ENCODE data around the gene OPRM1.
"Not testable (repeated sequence)": the region's sequence is repeated elsewhere in the genome, so short reads cannot be mapped to it uniquely, and the experiment has no call there.

Gene OPRM1

GRCh38 chr6:154140743-154141142 is 101.7 kb downstream of the OPRM1 start:
- DNase-seq (ENCODE audit: low read depth): no peak

GRCh38 chr6:154143753-154144152 is 104.7 kb downstream of the OPRM1 start:
- no peak for DNase-seq (ENCODE audit: low read depth)

GRCh38 chr6:154154389-154154967 is 115.4 kb downstream of the OPRM1 start:
- DNase-seq (ENCODE audit: low read depth): peak; percentile 16

- DNase-seq (ENCODE audit: low read depth): peak; percentile 8
These were observed 117.3 kb downstream of the OPRM1 start for GRCh38 chr6:154156135-154156896.

GRCh38 chr6:154157082-154157481 is 118.0 kb downstream of the OPRM1 start:
- no peak for DNase-seq (ENCODE audit: low read depth)

GRCh38 chr6:154157706-154158105 is 118.7 kb downstream of the OPRM1 start:
- DNase-seq (ENCODE audit: low read depth): no peak

GRCh38 chr6:154159126-154159525 is 120.1 kb downstream of the OPRM1 start:
- no peak for DNase-seq (ENCODE audit: low read depth)

- DNase-seq (ENCODE audit: low read depth): no peak
These were observed 122.6 kb downstream of the OPRM1 start for GRCh38 chr6:154161689-154162088.

GRCh38 chr6:154164397-154164796 is 125.4 kb downstream of the OPRM1 start:
- no peak for DNase-seq (ENCODE audit: low read depth)

- no peak for DNase-seq (ENCODE audit: low read depth)
These were observed 126.4 kb downstream of the OPRM1 start for GRCh38 chr6:154165478-154165877.

GRCh38 chr6:154166140-154166539 is 127.1 kb downstream of the OPRM1 start:
- DNase-seq (ENCODE audit: low read depth): no peak

- DNase-seq (ENCODE audit: low read depth): no peak
These were observed 128.1 kb downstream of the OPRM1 start for GRCh38 chr6:154167126-154167525.

GRCh38 chr6:154169193-154169847 is 130.3 kb downstream of the OPRM1 start:
- no peak for DNase-seq (ENCODE audit: low read depth)

- DNase-seq (ENCODE audit: low read depth): no peak
These were observed 131.1 kb downstream of the OPRM1 start for GRCh38 chr6:154170106-154170505.

- not testable (repeated sequence) for DNase-seq (ENCODE audit: low read depth)
These were observed 133.4 kb downstream of the OPRM1 start for GRCh38 chr6:154172393-154172792.

GRCh38 chr6:154179434-154179833 is 140.4 kb downstream of the OPRM1 start:
- no peak for DNase-seq (ENCODE audit: low read depth)

- DNase-seq (ENCODE audit: low read depth): no peak
These were observed 148.2 kb downstream of the OPRM1 start for GRCh38 chr6:154187203-154187602.

GRCh38 chr6:154187714-154188113 is 148.7 kb downstream of the OPRM1 start:
- DNase-seq (ENCODE audit: low read depth): no peak

GRCh38 chr6:154196333-154196885 is 157.4 kb downstream of the OPRM1 start:
- DNase-seq (ENCODE audit: low read depth): no peak

- no peak for DNase-seq (ENCODE audit: low read depth)
These were observed 158.3 kb downstream of the OPRM1 start for GRCh38 chr6:154197196-154197860.

- DNase-seq (ENCODE audit: low read depth): not testable (repeated sequence)
These were observed 162.6 kb downstream of the OPRM1 start for GRCh38 chr6:154201688-154202087.

- DNase-seq (ENCODE audit: low read depth): no peak
These were observed 163.3 kb downstream of the OPRM1 start for GRCh38 chr6:154202339-154202738.
